ENCODE data around the gene PADI3.

GRCh38 chr1:17210176-17210575, 38.7 kb upstream of the PADI3 start:
- TF ChIP-seq, protein P1, sequence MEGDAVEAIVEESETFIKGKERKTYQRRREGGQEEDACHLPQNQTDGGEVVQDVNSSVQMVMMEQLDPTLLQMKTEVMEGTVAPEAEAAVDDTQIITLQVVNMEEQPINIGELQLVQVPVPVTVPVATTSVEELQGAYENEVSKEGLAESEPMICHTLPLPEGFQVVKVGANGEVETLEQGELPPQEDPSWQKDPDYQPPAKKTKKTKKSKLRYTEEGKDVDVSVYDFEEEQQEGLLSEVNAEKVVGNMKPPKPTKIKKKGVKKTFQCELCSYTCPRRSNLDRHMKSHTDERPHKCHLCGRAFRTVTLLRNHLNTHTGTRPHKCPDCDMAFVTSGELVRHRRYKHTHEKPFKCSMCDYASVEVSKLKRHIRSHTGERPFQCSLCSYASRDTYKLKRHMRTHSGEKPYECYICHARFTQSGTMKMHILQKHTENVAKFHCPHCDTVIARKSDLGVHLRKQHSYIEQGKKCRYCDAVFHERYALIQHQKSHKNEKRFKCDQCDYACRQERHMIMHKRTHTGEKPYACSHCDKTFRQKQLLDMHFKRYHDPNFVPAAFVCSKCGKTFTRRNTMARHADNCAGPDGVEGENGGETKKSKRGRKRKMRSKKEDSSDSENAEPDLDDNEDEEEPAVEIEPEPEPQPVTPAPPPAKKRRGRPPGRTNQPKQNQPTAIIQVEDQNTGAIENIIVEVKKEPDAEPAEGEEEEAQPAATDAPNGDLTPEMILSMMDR (conservative IDR thresholded peaks at IDR 0.05 in 1 of 2, IDR thresholded peaks at IDR 0.05 in 1 of 2; ENCODE audit: low read depth in 1 of 2, low read length in 2 of 2): no peak
- no peak for TF ChIP-seq EZH2 (IDR thresholded peaks at IDR 0.05; ENCODE audit: low read length, missing control alignments)
